Measurements from ENCODE around the gene STING1.
"Not testable (repeated sequence)": the region's sequence is repeated elsewhere in the genome, so short reads cannot be mapped to it uniquely, and the experiment has no call there.

Gene STING1

DNA sequence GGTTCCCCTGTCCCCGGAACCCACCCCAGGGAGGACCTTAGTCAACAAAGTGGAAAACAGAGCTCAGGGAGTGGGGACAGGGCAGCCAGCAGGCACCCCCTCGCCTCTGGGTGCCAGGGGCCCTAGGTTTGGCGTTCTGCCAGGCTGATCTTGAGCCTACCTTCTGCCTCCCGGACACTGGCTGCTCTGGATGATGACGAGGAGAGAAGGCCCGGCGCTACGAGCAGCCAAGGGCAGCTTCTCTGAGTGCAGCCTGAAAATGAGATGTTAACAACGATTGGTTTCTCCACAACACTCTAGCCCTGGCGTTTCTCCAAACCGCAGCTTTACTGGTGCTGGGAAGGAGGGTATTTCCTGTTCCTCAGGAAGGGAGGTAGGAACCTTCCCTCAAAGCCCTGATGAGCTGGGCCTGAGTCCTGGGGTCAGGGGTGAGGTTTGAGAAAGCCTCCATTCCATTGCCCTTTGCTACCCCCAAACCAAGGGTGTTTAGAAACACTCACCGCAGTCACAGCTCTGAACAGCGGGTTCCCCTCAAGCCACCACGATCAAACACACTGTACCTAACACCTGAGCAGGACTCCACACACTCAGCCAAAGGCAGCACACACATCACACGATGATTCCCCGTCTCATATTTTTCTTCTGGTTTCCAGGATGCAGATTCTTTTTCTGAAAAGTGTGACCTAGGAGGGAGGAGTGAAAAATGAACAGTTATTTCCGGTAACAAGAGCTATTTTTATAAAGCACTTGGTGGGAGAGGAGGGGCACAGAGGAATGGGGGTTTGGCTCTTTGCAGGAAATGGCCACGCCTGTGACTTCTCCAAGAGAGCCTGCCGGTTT lies at the start of gene STING1:
Gene STING1, minus strand, starts transcription at position 709 of the 840 bp plus-strand sequence. CDS start 1,054 bp downstream, outside the sequence.
- DNase-seq = peak; percentile 66 to 74

GRCh38 chr5:139531772-139532169 lies 49.2 kb upstream of the STING1 start:
- DNase-seq = no peak

DNA sequence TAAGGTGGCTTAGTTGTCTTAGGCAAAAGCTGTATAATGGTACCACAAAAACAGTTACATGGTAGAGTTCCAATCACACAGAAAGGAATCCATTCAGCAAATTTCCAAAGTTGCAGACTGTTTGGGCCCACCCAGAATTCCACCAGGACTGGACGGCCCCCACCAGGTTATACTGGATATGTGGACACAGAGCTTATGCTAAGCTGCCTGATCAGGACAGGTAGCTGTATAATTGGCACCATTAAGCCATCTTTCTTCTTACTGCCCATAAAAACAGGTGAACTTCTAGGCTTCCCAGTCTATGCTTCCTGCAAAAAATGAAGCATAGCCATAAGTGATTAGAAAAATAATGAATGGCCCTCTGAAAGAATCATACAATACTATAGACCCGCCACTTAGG lies 47.5 kb upstream of the STING1 start:
- DNase-seq = not testable (repeated sequence)

DNA sequence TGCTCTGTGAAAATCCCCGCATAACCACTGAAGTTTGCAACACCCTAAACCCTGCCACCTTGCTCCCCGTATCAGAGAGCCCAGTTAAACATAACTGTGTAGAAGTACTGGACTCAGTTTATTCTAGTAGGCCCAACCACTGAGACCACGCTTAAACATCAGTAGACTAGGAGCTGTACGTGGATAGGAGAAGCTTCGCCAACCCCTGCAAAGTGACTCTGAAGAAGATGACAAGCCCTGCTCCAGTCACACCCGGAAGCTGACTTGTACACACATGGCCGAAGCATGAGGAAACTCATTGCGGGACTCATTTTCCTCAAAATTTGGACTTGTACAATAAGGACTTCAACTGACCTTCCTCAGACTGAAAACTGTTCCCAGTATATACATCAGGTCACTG lies 46.1 kb upstream of the STING1 start:
- not testable (repeated sequence) for DNase-seq

GRCh38 chr5:139527896-139528467 lies 45.4 kb upstream of the STING1 start:
- not testable (repeated sequence) for DNase-seq

DNA sequence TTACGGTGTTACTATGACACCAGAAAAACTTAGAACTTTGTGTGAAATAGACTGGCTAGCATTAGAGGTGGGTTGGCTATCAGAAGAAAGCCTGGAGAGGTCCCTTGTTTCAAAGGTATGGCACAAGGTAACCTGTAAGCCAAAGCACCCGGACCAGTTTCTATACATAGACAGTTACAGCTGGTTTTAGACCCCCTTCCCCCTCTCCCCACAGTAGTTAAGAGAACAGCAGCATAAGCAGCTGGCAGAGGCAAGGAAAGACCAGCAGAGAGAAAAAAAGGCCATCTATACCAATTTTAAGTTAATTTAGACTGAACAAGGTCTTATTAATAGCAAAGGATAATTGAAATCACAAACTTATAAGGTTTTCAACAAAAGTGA lies 44.5 kb upstream of the STING1 start:
- DNase-seq = not testable (repeated sequence)

DNA sequence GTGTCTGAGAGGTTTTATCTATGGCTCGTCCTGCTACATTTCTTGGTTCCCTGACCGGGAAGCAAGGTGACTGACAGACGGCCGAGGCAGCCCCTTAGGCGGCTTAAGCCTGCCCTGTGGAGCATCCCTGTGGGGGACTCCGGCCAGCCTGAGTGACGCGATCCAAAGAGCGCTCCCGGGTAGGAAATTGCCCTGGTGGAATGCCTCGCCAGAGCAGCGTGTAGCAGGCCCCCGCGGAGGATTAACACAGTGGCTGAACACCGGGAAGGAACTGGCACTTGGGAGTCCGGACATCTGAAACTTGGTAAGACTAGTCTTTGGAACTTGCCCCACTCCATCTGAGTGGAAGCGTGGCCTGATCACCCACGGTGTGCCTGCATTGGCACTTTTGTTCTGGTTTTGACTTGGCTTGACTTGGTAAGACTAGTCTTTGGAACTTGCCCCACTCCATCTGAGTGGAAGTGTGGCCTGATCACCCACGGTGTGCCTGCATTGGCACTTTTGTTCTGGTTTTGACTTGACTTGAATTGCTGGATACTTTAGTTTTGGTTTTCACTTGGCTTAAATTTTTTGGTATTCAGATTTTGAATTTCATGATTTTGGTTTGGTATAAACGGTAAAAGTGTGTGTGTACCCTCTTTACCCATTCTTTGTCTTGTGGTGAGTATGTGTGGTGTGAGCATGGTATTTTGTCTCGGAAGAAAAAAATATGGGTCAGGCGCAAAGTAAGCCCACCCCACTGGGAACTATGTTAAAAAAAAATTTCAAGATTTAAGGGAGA lies 43.9 kb upstream of the STING1 start:
- not testable (repeated sequence) for DNase-seq

DNA sequence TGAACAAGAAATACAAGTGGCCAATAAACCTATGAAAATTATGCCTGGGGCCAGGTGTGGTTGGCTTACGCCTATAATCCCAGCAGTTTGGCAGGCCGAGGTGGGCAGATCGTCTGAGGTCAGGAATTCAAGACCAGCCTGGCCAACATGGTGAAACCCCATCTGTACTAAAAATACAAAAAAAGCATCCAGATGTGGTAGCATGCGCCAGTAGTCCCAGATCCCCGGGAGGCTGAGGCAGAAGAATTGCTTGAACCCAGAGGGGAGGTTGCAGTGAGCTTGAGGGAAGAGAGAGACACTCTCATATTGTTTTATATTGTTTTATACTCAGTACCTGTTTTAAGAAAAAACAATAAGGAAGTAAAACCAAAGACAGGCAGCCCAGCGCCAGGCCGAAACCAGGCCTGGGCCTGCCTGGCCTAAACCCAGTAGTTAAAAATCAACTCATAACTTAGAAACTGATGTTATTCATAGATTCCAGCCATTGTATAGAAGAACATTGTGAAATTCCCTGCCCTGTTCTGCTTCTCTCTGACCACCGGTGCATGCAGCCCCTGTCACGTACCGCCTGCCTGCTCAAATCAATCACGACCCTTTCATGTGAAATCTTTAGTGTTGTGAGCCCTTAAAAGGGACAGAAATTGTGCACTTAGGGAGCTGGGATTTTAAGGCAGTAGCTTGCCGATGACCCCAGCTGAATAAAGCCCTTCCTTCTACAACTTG lies 43.2 kb upstream of the STING1 start:
- DNase-seq = not testable (repeated sequence)

- no peak for DNase-seq
Observed at GRCh38 chr5:139524940-139525585, 42.5 kb upstream of the STING1 start.

DNA sequence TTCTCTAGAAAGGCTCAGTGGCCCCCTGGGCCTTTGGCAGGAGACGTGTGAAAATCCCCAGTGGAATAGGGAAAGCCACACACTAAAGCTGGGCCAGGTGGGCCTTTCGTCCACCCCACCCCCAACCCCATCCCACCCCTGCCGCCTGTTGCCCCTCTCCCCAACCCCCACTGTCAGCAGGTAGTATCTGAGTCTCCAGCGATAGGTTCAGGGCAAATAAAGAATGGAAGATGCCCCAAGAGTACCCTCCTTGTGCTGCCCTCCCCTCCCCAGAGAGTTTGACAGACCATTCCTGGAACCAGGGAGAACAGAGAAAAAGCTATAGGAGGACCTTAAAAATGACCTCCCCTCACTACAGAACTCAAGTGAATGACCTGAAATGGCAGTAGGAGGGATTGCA lies 41.9 kb upstream of the STING1 start:
- no peak for DNase-seq

GRCh38 chr5:139523635-139524445 lies 41.3 kb upstream of the STING1 start:
- DNase-seq = no peak

DNA sequence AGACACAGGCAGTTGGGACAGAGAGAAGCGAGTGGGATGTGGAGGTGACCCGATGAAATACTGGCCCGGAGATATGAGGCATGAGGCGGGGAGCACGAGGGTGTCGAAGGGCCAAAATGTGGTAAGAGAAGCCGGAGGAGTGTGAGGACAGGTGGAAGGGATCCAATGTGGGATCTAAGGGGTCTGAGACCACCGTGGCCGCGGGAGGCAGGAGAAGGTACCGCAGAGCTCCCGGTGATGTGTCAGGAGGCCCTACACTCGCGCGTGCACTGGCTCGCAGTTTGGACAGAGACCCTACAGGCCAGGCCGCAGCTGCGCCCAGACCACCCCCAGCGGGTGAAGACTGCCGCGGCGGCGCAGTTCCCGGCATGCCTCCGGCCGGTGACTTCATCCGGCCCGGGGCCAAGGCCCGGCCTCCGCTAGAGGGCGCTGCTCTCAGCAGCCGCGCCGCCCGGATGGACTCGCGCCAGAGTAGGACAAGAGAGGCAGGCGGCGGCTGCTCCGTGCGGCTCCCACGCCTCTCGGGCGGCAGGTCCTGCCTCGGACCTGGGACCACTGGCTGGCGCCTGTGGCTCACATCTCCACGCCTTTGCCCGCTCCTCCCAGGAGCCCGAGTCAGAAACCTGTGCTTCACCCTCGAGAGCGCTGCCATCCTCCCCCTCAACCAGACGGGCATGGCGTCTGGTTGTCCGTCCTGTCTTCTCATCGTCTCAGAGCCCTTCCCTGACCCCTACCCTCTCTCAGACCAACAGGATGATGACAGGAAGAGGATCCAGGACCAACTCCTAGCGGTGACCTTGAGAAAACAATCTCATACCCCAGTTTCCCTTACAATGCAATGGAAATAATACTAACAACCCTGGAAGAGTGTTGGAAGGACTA lies 35.4 kb upstream of the STING1 start:
- peak; percentile 93 to 95 for DNase-seq

DNA sequence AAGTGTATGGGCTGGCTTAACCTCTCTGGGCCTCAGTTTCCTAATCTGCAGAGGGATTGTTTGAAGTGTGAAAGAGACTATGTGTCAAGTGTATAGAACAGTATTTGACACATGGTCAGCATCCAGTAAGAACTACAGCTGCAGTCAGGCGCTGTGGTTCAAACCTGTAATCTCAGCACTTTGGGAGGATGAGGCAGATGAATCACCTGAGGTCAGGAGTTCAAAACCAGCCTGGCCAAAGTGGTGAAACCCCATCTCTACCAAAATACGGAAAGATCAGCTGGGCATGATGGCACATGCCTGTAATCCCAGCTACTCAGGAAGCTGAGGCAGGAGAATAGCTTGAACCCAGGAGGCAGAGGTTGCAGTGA lies 31.9 kb upstream of the STING1 start:
- DNase-seq = no peak

GRCh38 chr5:139513852-139514485 lies 31.4 kb upstream of the STING1 start:
- DNase-seq = no peak

DNA sequence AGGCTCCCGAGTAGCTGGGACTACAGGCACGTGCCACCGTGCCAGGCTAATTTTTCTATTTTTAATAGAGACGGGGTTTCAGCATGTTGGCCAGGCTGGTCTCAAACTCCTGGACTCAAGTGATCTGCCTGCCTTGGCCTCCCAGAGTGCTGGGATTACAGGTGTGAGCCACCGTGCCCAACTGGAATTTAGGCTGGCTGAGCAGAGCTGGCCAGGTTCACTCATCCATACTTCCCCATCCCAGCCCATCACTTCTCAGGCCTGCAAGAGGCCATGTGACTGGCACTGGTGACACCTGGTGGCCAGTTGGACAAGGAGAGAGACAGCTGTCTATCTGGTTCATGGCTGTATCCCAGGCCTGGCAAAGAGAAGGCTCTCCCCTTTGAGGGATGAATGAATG lies 30.9 kb upstream of the STING1 start:
- peak; percentile 80 to 81 for DNase-seq

- DNase-seq = no peak
Observed at GRCh38 chr5:139512786-139513390, 30.3 kb upstream of the STING1 start.

DNA sequence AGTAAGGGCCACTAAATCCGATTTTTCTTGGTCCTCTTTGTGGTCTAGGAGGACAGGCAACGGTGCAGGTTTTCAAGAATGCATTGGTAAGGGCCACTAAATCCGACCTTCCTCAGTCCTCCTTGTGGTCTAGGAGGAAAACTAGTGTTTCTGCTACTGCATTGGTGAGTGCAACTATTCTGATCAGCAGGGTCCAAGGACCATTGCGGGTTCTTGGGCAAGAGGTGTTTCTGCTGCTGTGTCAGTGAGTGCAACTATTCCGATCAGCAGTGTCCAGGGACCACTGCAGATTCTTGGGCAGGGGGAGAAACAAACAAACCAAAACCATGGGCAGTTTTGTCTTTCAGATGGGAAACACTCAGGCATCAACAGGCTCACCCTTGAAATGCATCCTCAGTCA lies 22.2 kb upstream of the STING1 start:
- not testable (repeated sequence) for DNase-seq

DNA sequence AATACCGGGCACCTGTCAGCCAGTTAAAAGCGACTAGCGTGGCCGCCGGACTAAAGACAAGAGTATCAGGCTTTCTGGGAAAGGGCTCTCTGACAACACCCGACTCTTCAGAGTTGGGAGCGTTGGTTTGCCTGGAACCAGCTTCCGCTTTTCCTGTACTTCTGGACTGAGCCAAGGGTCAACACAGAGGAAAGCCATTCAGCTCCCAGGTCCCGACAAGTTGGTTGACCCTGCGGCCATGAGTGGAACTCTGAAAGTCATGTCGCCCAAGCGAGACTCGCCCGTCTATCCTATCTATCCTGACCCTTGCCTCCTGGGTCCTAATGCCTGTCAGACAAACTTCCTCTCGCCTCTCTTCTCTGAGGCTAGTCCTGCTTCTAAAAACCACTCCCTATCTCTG lies 21.3 kb upstream of the STING1 start:
- not testable (repeated sequence) for DNase-seq

- DNase-seq = not testable (repeated sequence)
Observed at GRCh38 chr5:139503036-139503817, 20.7 kb upstream of the STING1 start.
